AG04450 (cell line): ENCODE data around the gene RNF6. TPM values are rescaled to one million over a fixed set of nuclear protein-coding genes. Genes with fewer than 3 reads are reported as not detected.

ENCODE experiments used
- CTCF ChIA-PET: fragments of 300-600, 350-600 bp; formaldehyde crosslinking; extraction: SDS; loops from one replicate; lab custom pipeline; 2022; ENCODE audit warnings: antibody characterized with exemption, inconsistent platforms; lab: Charles Lee
- POLR2A ChIA-PET: fragments of 350-600 bp; formaldehyde crosslinking; extraction: SDS; loops from one replicate; lab custom pipeline; 2021; ENCODE audit warnings: antibody characterized with exemption, inconsistent platforms; lab: Yijun Ruan, JAX
- DNase-seq: peaks from one replicate; pipeline ENCODE4 v3.0.0-alpha.2; 2011; ENCODE audit warnings: low read depth, low spot score
- H3K27ac ChIP-seq: one replicate; pipeline ENCODE4 v1.5.1; 2012; ENCODE audit warnings: low read depth, low read length, control low read depth
- H3K27me3 ChIP-seq: one replicate; pipeline ENCODE4 v1.6.0; 2012; ENCODE audit warnings: low read length; ENCODE audit not compliant: control insufficient read depth, insufficient read depth
- H3K4me3 ChIP-seq: 2 replicates; pipeline ENCODE4 v1.5.1; 2011; ENCODE audit warnings: mild to moderate bottlenecking, low read depth, low read length, control low read depth
- H3K9me3 ChIP-seq: 2 replicates; pipeline ENCODE4 v1.5.1; 2012; ENCODE audit warnings: low read length; ENCODE audit not compliant: control insufficient read depth, insufficient read depth
- CTCF ChIP-seq: IDR thresholded peaks from 2 replicates; pipeline ENCODE4 v1.5.1; 2011; ENCODE audit warnings: low read depth, low read length, control low read depth, inconsistent platforms
- polyA plus RNA-seq: library from polyadenylated mRNA; depleted of rRNA; stranded (reverse); fragments of >200 nt; gene quantifications from 2 replicates; pipeline ENCODE4 v1.2.3, GENCODE V29; 2011

RNF6 gene
- polyA plus RNA-seq, 1 experiment = 42.5 TPM

- TF ChIP-seq CTCF = no peak
- no peak overlapping the region for H3K27ac ChIP-seq
- no peak overlapping the region for H3K4me3 ChIP-seq
- ChIA-PET CTCF (interaction anchor here (0.9 to 6.9 kb wide), 8 partner anchors 19 to 747 kb away, joined by 4 to 237 read pairs (median 23); no protein-coding TSS in a partner anchor), POLR2A (no interaction called here)
- no peaks in the 10 kb centered on the region for H3K27me3 ChIP-seq
- H3K9me3 ChIP-seq = no peaks in the 10 kb centered on the region; the same call in 1 of the 2 replicates
- no peak for DNase-seq
These were observed 38.7 kb downstream of the RNF6 start for GRCh38 chr13:26183416-26183815.

GRCh38 chr13:26179344-26179743 is 42.8 kb downstream of the RNF6 start:
- DNase-seq = no peak
- ChIA-PET CTCF (no interaction called here), POLR2A (no interaction called here)

GRCh38 chr13:26168835-26169234 is 53.3 kb downstream of the RNF6 start:
- H3K4me3 ChIP-seq = no peak overlapping the region
- H3K27me3 ChIP-seq = peaks cover 2% of the 10 kb centered on the region
- POLR2A ChIA-PET = no interaction called here
- CTCF ChIA-PET = interaction anchor here (0.9 to 1.3 kb wide), 2 partner anchors 16 to 762 kb away, joined by 4 to 5 read pairs; no protein-coding TSS in a partner anchor
- DNase-seq = no peak
- no peaks in the 10 kb centered on the region for H3K9me3 ChIP-seq
- no peak for TF ChIP-seq CTCF
- no peak overlapping the region for H3K27ac ChIP-seq

More at GRCh38 chr13:26179344-26179743, 42.8 kb downstream of the RNF6 start:
- no peak for TF ChIP-seq CTCF
- H3K27ac ChIP-seq = no peak overlapping the region
- H3K27me3 ChIP-seq = peaks cover 3% of the 10 kb centered on the region
- H3K9me3 ChIP-seq = no peaks in the 10 kb centered on the region
- H3K4me3 ChIP-seq = no peak overlapping the region

GRCh38 chr13:26168237-26168814 is 53.8 kb downstream of the RNF6 start:
- no peaks in the 10 kb centered on the region for H3K9me3 ChIP-seq
- peaks cover 4% of the 10 kb centered on the region for H3K27me3 ChIP-seq
- POLR2A ChIA-PET = no interaction called here
- TF ChIP-seq CTCF = no peak
- CTCF ChIA-PET = interaction anchor here (0.9 to 1.3 kb wide), 3 partner anchors 17 to 762 kb away, joined by 3 to 5 read pairs (median 4); no protein-coding TSS in a partner anchor
- no peak for DNase-seq
- no peak overlapping the region for H3K27ac ChIP-seq
- no peak overlapping the region for H3K4me3 ChIP-seq

- H3K9me3 ChIP-seq = no peaks in the 10 kb centered on the region
These were observed 58.3 kb downstream of the RNF6 start for GRCh38 chr13:26163812-26164211.

More at GRCh38 chr13:26163812-26164211, 58.3 kb downstream of the RNF6 start:
- ChIA-PET POLR2A (no interaction called here), CTCF (no interaction called here)
- Histone ChIP-seq H3K4me3 (no peak overlapping the region), H3K27ac (no peak overlapping the region), H3K27me3 (peaks cover 4% of the 10 kb centered on the region)
- TF ChIP-seq CTCF = no peak
- no peak for DNase-seq
